ENCODE data around the gene MAD1L1.

MAD1L1 gene

GRCh38 chr7:2131341-2131740, 101.4 kb downstream of the MAD1L1 start:
- no peak for DNase-seq

- no peak for DNase-seq
These were observed 102.7 kb downstream of the MAD1L1 start for GRCh38 chr7:2130096-2130375.

GRCh38 chr7:2129323-2130095, 103.2 kb downstream of the MAD1L1 start:
- DNase-seq = no peak

- no peak for DNase-seq
These were observed 104.0 kb downstream of the MAD1L1 start for GRCh38 chr7:2128601-2129322.

- no peak for DNase-seq
These were observed 106.1 kb downstream of the MAD1L1 start for GRCh38 chr7:2126621-2127020.

- DNase-seq = no peak
These were observed 106.8 kb downstream of the MAD1L1 start for GRCh38 chr7:2125931-2126330.

GRCh38 chr7:2124604-2125345, 108.0 kb downstream of the MAD1L1 start:
- no peak for DNase-seq

GRCh38 chr7:2123916-2124315, 108.8 kb downstream of the MAD1L1 start:
- no peak for DNase-seq

- peak; percentile 76 for DNase-seq
These were observed 109.4 kb downstream of the MAD1L1 start for GRCh38 chr7:2123360-2123759.

GRCh38 chr7:2122651-2123050, 110.1 kb downstream of the MAD1L1 start:
- DNase-seq = no peak

GRCh38 chr7:2120841-2121830, 111.6 kb downstream of the MAD1L1 start:
- no peak for DNase-seq

- DNase-seq = no peak
These were observed 112.5 kb downstream of the MAD1L1 start for GRCh38 chr7:2120251-2120660.

- no peak for DNase-seq
These were observed 114.0 kb downstream of the MAD1L1 start for GRCh38 chr7:2118630-2119190.

- DNase-seq = no peak
These were observed 114.7 kb downstream of the MAD1L1 start for GRCh38 chr7:2118056-2118455.

GRCh38 chr7:2117646-2118045, 115.1 kb downstream of the MAD1L1 start:
- DNase-seq = no peak

- DNase-seq = no peak
These were observed 115.7 kb downstream of the MAD1L1 start for GRCh38 chr7:2116989-2117591.

GRCh38 chr7:2116448-2116810, 116.3 kb downstream of the MAD1L1 start:
- no peak for DNase-seq

- DNase-seq = no peak
These were observed 116.8 kb downstream of the MAD1L1 start for GRCh38 chr7:2115760-2116447.

GRCh38 chr7:2114926-2115759, 117.6 kb downstream of the MAD1L1 start:
- no peak for DNase-seq

GRCh38 chr7:2114052-2114451, 118.7 kb downstream of the MAD1L1 start:
- no peak for DNase-seq

Data from NCI-H774 (cell line).